NB4 (cell line): Measurements from ENCODE around the gene CYSRT1.

ENCODE experiments used
- DNase-seq: peaks from one replicate; pipeline ENCODE4 v3.0.0; 2010; ENCODE audit warnings: low read depth
- H3K4me3 ChIP-seq: one replicate; pipeline ENCODE4 v1.5.1; 2011; ENCODE audit warnings: mild to moderate bottlenecking, low read depth, low read length, moderate library complexity
- CTCF ChIP-seq: IDR thresholded peaks from one replicate; pipeline ENCODE4 v1.5.1; 2012; ENCODE audit warnings: low read depth, low read length
- MAX ChIP-seq: IDR thresholded peaks from 2 replicates; pipeline ENCODE4 v1.6.1; 2011; ENCODE audit warnings: low read depth, low read length
- MYC ChIP-seq: IDR thresholded peaks from 2 replicates; pipeline ENCODE4 v1.6.1; 2011; ENCODE audit warnings: low read depth, low read length
- POLR2A ChIP-seq: IDR thresholded peaks from 2 replicates; pipeline ENCODE4 v1.6.1; 2011; ENCODE audit warnings: mild to moderate bottlenecking; ENCODE audit not compliant: insufficient read length; ENCODE audit errors: extremely low read depth

Gene CYSRT1

GRCh38 chr9:137273611-137274320 is 48.8 kb downstream of the CYSRT1 start:
- no peak overlapping the region for H3K4me3 ChIP-seq
- TF ChIP-seq CTCF = no peak
- no peak for TF ChIP-seq MYC
- no peak for TF ChIP-seq MAX
- no peak for TF ChIP-seq POLR2A
- DNase-seq = no peak

GRCh38 chr9:137275203-137275587 is 50.2 kb downstream of the CYSRT1 start:
- H3K4me3 ChIP-seq = no peak overlapping the region
- TF ChIP-seq CTCF (no peak), POLR2A (no peak), MYC (no peak), MAX (no peak)

More at GRCh38 chr9:137275203-137275587, 50.2 kb downstream of the CYSRT1 start:
- no peak for DNase-seq
